ENCODE measurements around the gene DIP2B. TPM values are rescaled to one million over a fixed set of nuclear protein-coding genes. Genes with fewer than 3 reads are reported as not detected.

The DIP2B gene
- total RNA-seq, 1 donor from 2014 or later, result 37.1 TPM

DNA sequence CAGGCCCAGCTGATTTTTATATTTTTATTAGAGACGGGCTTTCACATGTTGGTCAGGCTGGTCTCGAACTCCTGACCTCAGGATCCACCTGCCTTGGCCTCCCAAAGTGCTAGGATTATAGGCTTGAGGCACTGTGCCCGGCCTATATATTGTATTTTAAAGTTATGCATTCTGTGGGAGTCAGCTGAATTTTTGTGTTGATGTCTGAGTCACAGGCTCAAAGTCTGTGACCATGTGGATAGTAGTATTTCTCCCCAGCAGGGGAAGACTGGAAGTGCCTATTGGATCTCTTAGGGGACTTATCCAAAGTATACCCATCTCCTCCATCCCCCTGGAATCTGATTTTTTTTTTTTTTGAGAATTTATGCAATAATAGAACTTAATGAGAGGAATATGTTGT lies 215.3 kb downstream of the DIP2B start:
- no peak for DNase-seq (ENCODE audit: low spot score)
- no peaks in the 10 kb centered on the region for H3K79me2 ChIP-seq (ENCODE audit: low read depth)
- Mint-ChIP-seq H3K4me1 (no peaks in the 10 kb centered on the region), H3K9me3 (no peaks in the 10 kb centered on the region), H3K36me3 (peaks cover 6% of the 10 kb centered on the region), H3K27me3 (ENCODE audit: insufficient read depth, low read depth) (peaks cover 2% of the 10 kb centered on the region), H3K4me3 (no peak overlapping the region), H3K27ac (no peak overlapping the region)
- no peaks in the 10 kb centered on the region for H4K20me1 ChIP-seq (ENCODE audit: low read depth)
- H3K4me2 ChIP-seq, result no peak overlapping the region
- H3K36me3 ChIP-seq, result peaks cover 3% of the 10 kb centered on the region
- H3K4me1 ChIP-seq, result no peaks in the 10 kb centered on the region
- no peaks in the 10 kb centered on the region for H3F3A ChIP-seq (ENCODE audit: low read depth)
- no peak overlapping the region for H3K4me3 ChIP-seq
- H3K27ac ChIP-seq, result no peak overlapping the region
- H2AFZ ChIP-seq (replicated peaks), result no peak overlapping the region
- no peaks in the 10 kb centered on the region for H3K9me3 ChIP-seq (ENCODE audit: low read depth)
- no peaks in the 10 kb centered on the region for H3K27me3 ChIP-seq
- H3K9ac ChIP-seq, result no peak overlapping the region
- no peak for TF ChIP-seq EZH2 (IDR thresholded peaks at IDR 0.05)
- TF ChIP-seq, protein P1, sequence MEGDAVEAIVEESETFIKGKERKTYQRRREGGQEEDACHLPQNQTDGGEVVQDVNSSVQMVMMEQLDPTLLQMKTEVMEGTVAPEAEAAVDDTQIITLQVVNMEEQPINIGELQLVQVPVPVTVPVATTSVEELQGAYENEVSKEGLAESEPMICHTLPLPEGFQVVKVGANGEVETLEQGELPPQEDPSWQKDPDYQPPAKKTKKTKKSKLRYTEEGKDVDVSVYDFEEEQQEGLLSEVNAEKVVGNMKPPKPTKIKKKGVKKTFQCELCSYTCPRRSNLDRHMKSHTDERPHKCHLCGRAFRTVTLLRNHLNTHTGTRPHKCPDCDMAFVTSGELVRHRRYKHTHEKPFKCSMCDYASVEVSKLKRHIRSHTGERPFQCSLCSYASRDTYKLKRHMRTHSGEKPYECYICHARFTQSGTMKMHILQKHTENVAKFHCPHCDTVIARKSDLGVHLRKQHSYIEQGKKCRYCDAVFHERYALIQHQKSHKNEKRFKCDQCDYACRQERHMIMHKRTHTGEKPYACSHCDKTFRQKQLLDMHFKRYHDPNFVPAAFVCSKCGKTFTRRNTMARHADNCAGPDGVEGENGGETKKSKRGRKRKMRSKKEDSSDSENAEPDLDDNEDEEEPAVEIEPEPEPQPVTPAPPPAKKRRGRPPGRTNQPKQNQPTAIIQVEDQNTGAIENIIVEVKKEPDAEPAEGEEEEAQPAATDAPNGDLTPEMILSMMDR (IDR thresholded peaks at IDR 0.05), result no peak
- no peak for TF ChIP-seq EZH2phosphoT487 (IDR thresholded peaks at IDR 0.05)

- no peak overlapping the region for H3K27ac ChIP-seq
- peaks cover 2% of the 10 kb centered on the region for H3K27me3 Mint-ChIP-seq (ENCODE audit: insufficient read depth, low read depth)
- H2AFZ ChIP-seq (replicated peaks), result no peak overlapping the region
- TF ChIP-seq, protein P1 (IDR thresholded peaks at IDR 0.05), result no peak
- TF ChIP-seq EZH2phosphoT487 (IDR thresholded peaks at IDR 0.05), result no peak
- TF ChIP-seq EZH2 (IDR thresholded peaks at IDR 0.05), result no peak
- no peak overlapping the region for H3K9ac ChIP-seq
- no peaks in the 10 kb centered on the region for H3K4me1 Mint-ChIP-seq
- peaks cover 3% of the 10 kb centered on the region for H3K36me3 ChIP-seq
- H3K27ac Mint-ChIP-seq, result no peak overlapping the region
- no peaks in the 10 kb centered on the region for H3K4me1 ChIP-seq
- no peak overlapping the region for H3K4me3 Mint-ChIP-seq
- H3K27me3 ChIP-seq, result no peaks in the 10 kb centered on the region
- no peaks in the 10 kb centered on the region for H3K9me3 ChIP-seq (ENCODE audit: low read depth)
- H3K4me3 ChIP-seq, result no peak overlapping the region
- no peaks in the 10 kb centered on the region for H4K20me1 ChIP-seq (ENCODE audit: low read depth)
- H3F3A ChIP-seq (ENCODE audit: low read depth), result no peaks in the 10 kb centered on the region
- DNase-seq (ENCODE audit: low spot score), result no peak
- H3K9me3 Mint-ChIP-seq, result no peaks in the 10 kb centered on the region
- H3K36me3 Mint-ChIP-seq, result peaks cover 6% of the 10 kb centered on the region
- H3K79me2 ChIP-seq (ENCODE audit: low read depth), result no peaks in the 10 kb centered on the region
- H3K4me2 ChIP-seq, result no peak overlapping the region
Observed at GRCh38 chr12:50720501-50720900, 215.7 kb downstream of the DIP2B start.

DNA sequence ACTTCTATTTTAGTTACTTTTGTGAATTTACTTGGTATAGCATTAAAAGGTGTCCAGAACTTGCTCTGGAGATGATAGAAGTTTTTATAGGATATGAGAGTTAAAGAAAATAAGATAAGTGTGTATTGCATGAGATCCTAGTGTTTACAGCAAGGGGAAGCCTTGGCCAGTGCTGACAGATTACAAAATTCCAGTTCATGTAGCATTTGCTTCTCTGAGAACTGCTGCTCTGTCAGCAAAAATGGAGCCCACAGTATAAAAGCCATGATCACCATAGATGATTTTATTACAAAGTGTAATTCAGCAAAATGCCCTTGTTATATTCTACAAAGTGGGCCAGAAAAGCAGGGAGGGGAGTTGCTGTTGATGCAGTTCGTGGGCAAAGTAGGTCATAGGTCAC lies 219.1 kb downstream of the DIP2B start:
- DNase-seq (ENCODE audit: low spot score), result no peak
- Histone ChIP-seq H3K4me2 (no peak overlapping the region), H3K9me3 (ENCODE audit: low read depth) (no peaks in the 10 kb centered on the region), H2AFZ (replicated peaks) (no peak overlapping the region), H3K79me2 (ENCODE audit: low read depth) (no peaks in the 10 kb centered on the region), H3K36me3 (peaks cover 3% of the 10 kb centered on the region), H3K9ac (no peak overlapping the region), H3K27me3 (no peaks in the 10 kb centered on the region), H3F3A (ENCODE audit: low read depth) (no peaks in the 10 kb centered on the region), H3K27ac (no peak overlapping the region), H3K4me3 (no peak overlapping the region), H4K20me1 (ENCODE audit: low read depth) (no peaks in the 10 kb centered on the region), H3K4me1 (no peaks in the 10 kb centered on the region)
- Mint-ChIP-seq H3K27ac (peak overlapping the region; percentile 21), H3K27me3 (ENCODE audit: insufficient read depth, low read depth) (no peaks in the 10 kb centered on the region), H3K4me3 (no peak overlapping the region), H3K36me3 (peaks cover 15% of the 10 kb centered on the region), H3K9me3 (no peaks in the 10 kb centered on the region), H3K4me1 (no peaks in the 10 kb centered on the region)
- no peak for TF ChIP-seq EZH2phosphoT487 (IDR thresholded peaks at IDR 0.05)
- TF ChIP-seq, protein P1 (IDR thresholded peaks at IDR 0.05), result no peak
- no peak for TF ChIP-seq EZH2 (IDR thresholded peaks at IDR 0.05)

Data from neural progenitor cell (in vitro differentiated cells).